ENCODE measurements around the gene TNKS1BP1. TPM values are rescaled to one million over a fixed set of nuclear protein-coding genes. Genes with fewer than 3 reads are reported as not detected.

TNKS1BP1 gene
- total RNA-seq, 1 donor from 2014 or later: 20.0 TPM

- DNase-seq (ENCODE audit: low spot score in 2 of 2) (no peak), FAIRE-seq (no peak)
Measured at GRCh38 chr11:57314221-57314973, 10.4 kb downstream of the TNKS1BP1 start.

GRCh38 chr11:57313788-57314135 lies 11.0 kb downstream of the TNKS1BP1 start:
- FAIRE-seq: no peak
- no peak for DNase-seq (ENCODE audit: low spot score in 2 of 2)

- FAIRE-seq (no peak), DNase-seq (ENCODE audit: low spot score in 2 of 2) (no peak)
Measured at GRCh38 chr11:57313071-57313787, 11.5 kb downstream of the TNKS1BP1 start.

GRCh38 chr11:57312511-57313021 lies 12.2 kb downstream of the TNKS1BP1 start:
- FAIRE-seq: no peak
- no peak for DNase-seq (ENCODE audit: low spot score in 2 of 2)

- FAIRE-seq (no peak), DNase-seq (ENCODE audit: low spot score in 2 of 2) (peak; percentile 67 to 90)
Measured at GRCh38 chr11:57311109-57311936, 13.4 kb downstream of the TNKS1BP1 start.

- no peak for FAIRE-seq
- DNase-seq (ENCODE audit: low spot score in 2 of 2): no peak
Measured at GRCh38 chr11:57310630-57311086, 14.1 kb downstream of the TNKS1BP1 start.

- no peak for DNase-seq (ENCODE audit: low spot score in 2 of 2)
- no peak for FAIRE-seq
Measured at GRCh38 chr11:57310091-57310490, 14.7 kb downstream of the TNKS1BP1 start.

GRCh38 chr11:57309106-57310059 lies 15.4 kb downstream of the TNKS1BP1 start:
- FAIRE-seq (no peak), DNase-seq (ENCODE audit: low spot score in 2 of 2) (no peak)

GRCh38 chr11:57308426-57309060 lies 16.2 kb downstream of the TNKS1BP1 start:
- FAIRE-seq (no peak), DNase-seq (ENCODE audit: low spot score in 2 of 2) (no peak)

- FAIRE-seq (no peak), DNase-seq (ENCODE audit: low spot score in 2 of 2) (no peak)
Measured at GRCh38 chr11:57307666-57308270, 17.0 kb downstream of the TNKS1BP1 start.

- FAIRE-seq: no peak
- DNase-seq (ENCODE audit: low spot score in 2 of 2): peak in 1 of 2 donors; percentile 4
Measured at GRCh38 chr11:57306940-57307565, 17.7 kb downstream of the TNKS1BP1 start.

GRCh38 chr11:57306161-57306876 lies 18.4 kb downstream of the TNKS1BP1 start:
- FAIRE-seq (no peak), DNase-seq (ENCODE audit: low spot score in 2 of 2) (peak in 1 of 2 donors; percentile 5)

- FAIRE-seq: no peak
- DNase-seq (ENCODE audit: low spot score in 2 of 2): no peak
Measured at GRCh38 chr11:57305523-57305922, 19.2 kb downstream of the TNKS1BP1 start.

GRCh38 chr11:57303990-57304579 lies 20.7 kb downstream of the TNKS1BP1 start:
- DNase-seq (ENCODE audit: low spot score in 2 of 2) (peak in 1 of 2 donors; percentile 4), FAIRE-seq (no peak)

GRCh38 chr11:57303280-57303989 lies 21.3 kb downstream of the TNKS1BP1 start:
- DNase-seq (ENCODE audit: low spot score in 2 of 2): no peak

GRCh38 chr11:57302489-57302888 lies 22.3 kb downstream of the TNKS1BP1 start:
- DNase-seq (ENCODE audit: low spot score in 2 of 2) (no peak), FAIRE-seq (no peak)

More at GRCh38 chr11:57303280-57303989, 21.3 kb downstream of the TNKS1BP1 start:
- no peak for FAIRE-seq

All from frontal cortex (tissue), 4 donors.